SK-N-SH treated with all-trans-retinoic acid at 6 μM for 48 hours (cell line): ENCODE results near the gene IKBKE.

ENCODE experiments used
- ARNTL ChIP-seq: fragments of 450-650 bp; formaldehyde crosslinking; IDR thresholded peaks from 2 replicates; pipeline ENCODE4 v1.5.0; 2020; ENCODE audit warnings: low read depth, mild to moderate bottlenecking, moderate library complexity, borderline replicate concordance
- BACH2 ChIP-seq: fragments of 250-450 bp; sonication (Bioruptor Pico); IDR thresholded peaks from 2 replicates; pipeline ENCODE4 v1.9.0; 2021; ENCODE audit warnings: mild to moderate bottlenecking, borderline replicate concordance
- CSDC2 ChIP-seq: fragments of 250-450 bp; sonication (Bioruptor Pico); IDR thresholded peaks from 2 replicates; pipeline ENCODE4 v1.5.0; 2020; ENCODE audit warnings: mild to moderate bottlenecking, moderate library complexity
- GLIS3 ChIP-seq: fragments of 250-450 bp; sonication (Bioruptor Pico); IDR thresholded peaks from 2 replicates; pipeline ENCODE4 v1.5.0; 2020; ENCODE audit warnings: mild to moderate bottlenecking, moderate library complexity
- PPARA ChIP-seq: fragments of 250-450 bp; sonication (Bioruptor Pico); IDR thresholded peaks from 2 replicates; pipeline ENCODE4 v1.5.0; 2020; ENCODE audit warnings: mild to moderate bottlenecking, borderline replicate concordance
- RARB ChIP-seq: fragments of 250-450 bp; sonication (Bioruptor Pico); IDR thresholded peaks from 2 replicates; pipeline ENCODE4 v1.8.0; 2021; ENCODE audit warnings: mild to moderate bottlenecking, moderate library complexity
- ZFP3 ChIP-seq: fragments of 250-450 bp; sonication (Bioruptor Pico); IDR thresholded peaks from 2 replicates; pipeline ENCODE4 v1.5.0; 2020; ENCODE audit warnings: mild to moderate bottlenecking, moderate library complexity
- ZNF565 ChIP-seq: fragments of 450-650 bp; formaldehyde crosslinking; conservative IDR thresholded peaks from 2 replicates; pipeline ENCODE4 v1.5.0; 2020; ENCODE audit warnings: low read depth, mild to moderate bottlenecking, moderate library complexity
- ZNF8 ChIP-seq: fragments of 450-650 bp; formaldehyde crosslinking; IDR thresholded peaks from 2 replicates; pipeline ENCODE4 v1.5.0; 2020; ENCODE audit warnings: mild to moderate bottlenecking, moderate library complexity
- TF ChIP-seq, protein P1 (sequence below): fragments of 250-450 bp; sonication (Bioruptor Pico); IDR thresholded peaks from 2 replicates; pipeline ENCODE4 v1.8.0; 2020; ENCODE audit warnings: mild to moderate bottlenecking, moderate library complexity, borderline replicate concordance
- TF ChIP-seq, protein P2 (sequence below): fragments of 250-450 bp; sonication (Bioruptor Pico); IDR thresholded peaks from 2 replicates; pipeline ENCODE4 v1.8.0; 2021; ENCODE audit warnings: low read depth, mild to moderate bottlenecking, moderate library complexity, borderline replicate concordance
- TF ChIP-seq, protein P3 (sequence below): fragments of 250-450 bp; sonication (Bioruptor Pico); IDR thresholded peaks from 2 replicates; pipeline ENCODE4 v1.5.0; 2020; ENCODE audit warnings: mild to moderate bottlenecking, moderate library complexity
- TF ChIP-seq, protein P4 (sequence below): fragments of 250-450 bp; sonication (Bioruptor Pico); IDR thresholded peaks from 2 replicates; pipeline ENCODE4 v1.5.1; 2020; ENCODE audit warnings: low read depth, mild to moderate bottlenecking, moderate library complexity
- TF ChIP-seq, protein P5 (sequence below): fragments of 250-450 bp; sonication (Bioruptor Pico); IDR thresholded peaks from 2 replicates; pipeline ENCODE4 v1.5.1; 2021; ENCODE audit warnings: mild to moderate bottlenecking, moderate library complexity

DNA sequence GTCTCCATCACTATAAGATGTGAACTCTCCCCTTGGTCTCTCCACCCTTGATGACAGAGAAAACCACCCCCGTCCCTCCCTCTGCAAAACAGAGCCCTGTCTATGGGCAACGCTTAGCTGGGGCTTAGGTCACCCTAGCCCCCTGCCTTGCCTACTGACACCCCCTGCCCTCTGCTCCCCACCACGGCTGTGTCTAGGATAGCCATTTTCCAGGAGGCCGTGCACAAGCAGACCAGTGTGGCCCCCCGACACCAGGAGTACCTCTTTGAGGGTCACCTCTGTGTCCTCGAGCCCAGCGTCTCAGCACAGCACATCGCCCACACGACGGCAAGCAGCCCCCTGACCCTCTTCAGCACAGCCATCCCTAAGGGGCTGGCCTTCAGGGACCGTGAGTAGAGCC is 8.5 kb downstream of the IKBKE start:
- TF ChIP-seq, protein P1, sequence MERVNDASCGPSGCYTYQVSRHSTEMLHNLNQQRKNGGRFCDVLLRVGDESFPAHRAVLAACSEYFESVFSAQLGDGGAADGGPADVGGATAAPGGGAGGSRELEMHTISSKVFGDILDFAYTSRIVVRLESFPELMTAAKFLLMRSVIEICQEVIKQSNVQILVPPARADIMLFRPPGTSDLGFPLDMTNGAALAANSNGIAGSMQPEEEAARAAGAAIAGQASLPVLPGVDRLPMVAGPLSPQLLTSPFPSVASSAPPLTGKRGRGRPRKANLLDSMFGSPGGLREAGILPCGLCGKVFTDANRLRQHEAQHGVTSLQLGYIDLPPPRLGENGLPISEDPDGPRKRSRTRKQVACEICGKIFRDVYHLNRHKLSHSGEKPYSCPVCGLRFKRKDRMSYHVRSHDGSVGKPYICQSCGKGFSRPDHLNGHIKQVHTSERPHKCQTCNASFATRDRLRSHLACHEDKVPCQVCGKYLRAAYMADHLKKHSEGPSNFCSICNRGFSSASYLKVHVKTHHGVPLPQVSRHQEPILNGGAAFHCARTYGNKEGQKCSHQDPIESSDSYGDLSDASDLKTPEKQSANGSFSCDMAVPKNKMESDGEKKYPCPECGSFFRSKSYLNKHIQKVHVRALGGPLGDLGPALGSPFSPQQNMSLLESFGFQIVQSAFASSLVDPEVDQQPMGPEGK (CRISPR knock-in tag): no peak
- TF ChIP-seq RARB (CRISPR knock-in tag): no peak
- TF ChIP-seq, protein P2, sequence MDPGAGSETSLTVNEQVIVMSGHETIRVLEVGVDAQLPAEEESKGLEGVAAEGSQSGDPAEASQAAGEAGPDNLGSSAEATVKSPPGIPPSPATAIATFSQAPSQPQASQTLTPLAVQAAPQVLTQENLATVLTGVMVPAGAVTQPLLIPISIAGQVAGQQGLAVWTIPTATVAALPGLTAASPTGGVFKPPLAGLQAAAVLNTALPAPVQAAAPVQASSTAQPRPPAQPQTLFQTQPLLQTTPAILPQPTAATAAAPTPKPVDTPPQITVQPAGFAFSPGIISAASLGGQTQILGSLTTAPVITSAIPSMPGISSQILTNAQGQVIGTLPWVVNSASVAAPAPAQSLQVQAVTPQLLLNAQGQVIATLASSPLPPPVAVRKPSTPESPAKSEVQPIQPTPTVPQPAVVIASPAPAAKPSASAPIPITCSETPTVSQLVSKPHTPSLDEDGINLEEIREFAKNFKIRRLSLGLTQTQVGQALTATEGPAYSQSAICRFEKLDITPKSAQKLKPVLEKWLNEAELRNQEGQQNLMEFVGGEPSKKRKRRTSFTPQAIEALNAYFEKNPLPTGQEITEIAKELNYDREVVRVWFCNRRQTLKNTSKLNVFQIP (CRISPR knock-in tag): no peak
- no peak for TF ChIP-seq PPARA
- TF ChIP-seq, protein P3, sequence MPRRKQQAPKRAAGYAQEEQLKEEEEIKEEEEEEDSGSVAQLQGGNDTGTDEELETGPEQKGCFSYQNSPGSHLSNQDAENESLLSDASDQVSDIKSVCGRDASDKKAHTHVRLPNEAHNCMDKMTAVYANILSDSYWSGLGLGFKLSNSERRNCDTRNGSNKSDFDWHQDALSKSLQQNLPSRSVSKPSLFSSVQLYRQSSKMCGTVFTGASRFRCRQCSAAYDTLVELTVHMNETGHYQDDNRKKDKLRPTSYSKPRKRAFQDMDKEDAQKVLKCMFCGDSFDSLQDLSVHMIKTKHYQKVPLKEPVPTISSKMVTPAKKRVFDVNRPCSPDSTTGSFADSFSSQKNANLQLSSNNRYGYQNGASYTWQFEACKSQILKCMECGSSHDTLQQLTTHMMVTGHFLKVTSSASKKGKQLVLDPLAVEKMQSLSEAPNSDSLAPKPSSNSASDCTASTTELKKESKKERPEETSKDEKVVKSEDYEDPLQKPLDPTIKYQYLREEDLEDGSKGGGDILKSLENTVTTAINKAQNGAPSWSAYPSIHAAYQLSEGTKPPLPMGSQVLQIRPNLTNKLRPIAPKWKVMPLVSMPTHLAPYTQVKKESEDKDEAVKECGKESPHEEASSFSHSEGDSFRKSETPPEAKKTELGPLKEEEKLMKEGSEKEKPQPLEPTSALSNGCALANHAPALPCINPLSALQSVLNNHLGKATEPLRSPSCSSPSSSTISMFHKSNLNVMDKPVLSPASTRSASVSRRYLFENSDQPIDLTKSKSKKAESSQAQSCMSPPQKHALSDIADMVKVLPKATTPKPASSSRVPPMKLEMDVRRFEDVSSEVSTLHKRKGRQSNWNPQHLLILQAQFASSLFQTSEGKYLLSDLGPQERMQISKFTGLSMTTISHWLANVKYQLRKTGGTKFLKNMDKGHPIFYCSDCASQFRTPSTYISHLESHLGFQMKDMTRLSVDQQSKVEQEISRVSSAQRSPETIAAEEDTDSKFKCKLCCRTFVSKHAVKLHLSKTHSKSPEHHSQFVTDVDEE: no peak
- TF ChIP-seq, protein P4, sequence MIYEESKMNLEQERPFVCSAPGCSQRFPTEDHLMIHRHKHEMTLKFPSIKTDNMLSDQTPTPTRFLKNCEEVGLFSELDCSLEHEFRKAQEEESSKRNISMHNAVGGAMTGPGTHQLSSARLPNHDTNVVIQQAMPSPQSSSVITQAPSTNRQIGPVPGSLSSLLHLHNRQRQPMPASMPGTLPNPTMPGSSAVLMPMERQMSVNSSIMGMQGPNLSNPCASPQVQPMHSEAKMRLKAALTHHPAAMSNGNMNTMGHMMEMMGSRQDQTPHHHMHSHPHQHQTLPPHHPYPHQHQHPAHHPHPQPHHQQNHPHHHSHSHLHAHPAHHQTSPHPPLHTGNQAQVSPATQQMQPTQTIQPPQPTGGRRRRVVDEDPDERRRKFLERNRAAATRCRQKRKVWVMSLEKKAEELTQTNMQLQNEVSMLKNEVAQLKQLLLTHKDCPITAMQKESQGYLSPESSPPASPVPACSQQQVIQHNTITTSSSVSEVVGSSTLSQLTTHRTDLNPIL: no peak
- TF ChIP-seq ZNF565 (CRISPR knock-in tag): no peak
- no peak for TF ChIP-seq BACH2 (CRISPR knock-in tag)
- no peak for TF ChIP-seq ZFP3 (CRISPR knock-in tag)
- TF ChIP-seq CSDC2: no peak
- TF ChIP-seq GLIS3 (CRISPR knock-in tag): no peak
- TF ChIP-seq ARNTL: no peak
- no peak for TF ChIP-seq ZNF8 (CRISPR knock-in tag)
- TF ChIP-seq, protein P5, sequence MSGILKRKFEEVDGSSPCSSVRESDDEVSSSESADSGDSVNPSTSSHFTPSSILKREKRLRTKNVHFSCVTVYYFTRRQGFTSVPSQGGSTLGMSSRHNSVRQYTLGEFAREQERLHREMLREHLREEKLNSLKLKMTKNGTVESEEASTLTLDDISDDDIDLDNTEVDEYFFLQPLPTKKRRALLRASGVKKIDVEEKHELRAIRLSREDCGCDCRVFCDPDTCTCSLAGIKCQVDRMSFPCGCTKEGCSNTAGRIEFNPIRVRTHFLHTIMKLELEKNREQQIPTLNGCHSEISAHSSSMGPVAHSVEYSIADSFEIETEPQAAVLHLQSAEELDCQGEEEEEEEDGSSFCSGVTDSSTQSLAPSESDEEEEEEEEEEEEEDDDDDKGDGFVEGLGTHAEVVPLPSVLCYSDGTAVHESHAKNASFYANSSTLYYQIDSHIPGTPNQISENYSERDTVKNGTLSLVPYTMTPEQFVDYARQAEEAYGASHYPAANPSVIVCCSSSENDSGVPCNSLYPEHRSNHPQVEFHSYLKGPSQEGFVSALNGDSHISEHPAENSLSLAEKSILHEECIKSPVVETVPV: no peak
